ENCODE results near the gene PLCD3.

DNA sequence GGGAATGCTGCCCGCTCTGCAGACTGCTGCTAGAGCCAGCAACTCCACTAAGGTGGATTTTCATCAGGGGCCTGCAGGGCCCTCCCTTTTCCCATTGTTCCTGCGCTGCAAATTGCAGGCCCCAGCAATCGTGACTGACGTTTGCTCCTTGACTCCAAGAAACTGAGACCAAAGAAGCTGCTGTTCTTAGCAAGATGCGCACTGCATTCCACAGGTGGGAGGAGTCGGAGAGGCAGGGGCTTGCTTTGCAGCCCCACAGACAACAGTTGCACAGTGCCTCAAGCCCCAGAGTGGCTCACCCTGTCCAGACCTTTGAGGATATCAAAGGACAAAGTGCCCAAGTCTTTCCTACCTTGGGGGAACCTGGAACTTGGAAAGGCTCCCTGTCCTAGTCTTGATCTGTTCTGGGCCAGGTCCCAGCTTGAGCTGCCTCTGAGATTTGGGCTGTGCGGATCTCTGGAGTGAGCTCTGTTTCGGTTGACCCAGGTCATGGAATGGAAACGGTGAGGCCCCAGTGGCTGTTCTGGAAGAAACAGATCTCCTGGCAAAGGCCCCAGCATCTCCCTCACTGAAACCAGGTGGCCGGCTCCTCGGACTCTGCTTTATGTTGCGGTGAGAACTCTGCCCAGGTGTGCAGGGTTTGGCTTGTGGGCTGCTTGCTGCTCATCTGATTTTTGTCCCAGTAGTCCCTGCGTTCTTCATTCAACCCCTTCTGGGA is 24.9 kb downstream of the PLCD3 start:
- TF ChIP-seq POLR2AphosphoS5 (IDR thresholded peaks at IDR 0.05) (no peak), EP300 (conservative IDR thresholded peaks at IDR 0.05; ENCODE audit: poor library complexity, severe bottlenecking) (no peak), EZH2 (IDR thresholded peaks at IDR 0.05; ENCODE audit: borderline replicate concordance, insufficient read depth, low read length, poor library complexity, severe bottlenecking) (no peak)
- TF ChIP-seq, protein P1, sequence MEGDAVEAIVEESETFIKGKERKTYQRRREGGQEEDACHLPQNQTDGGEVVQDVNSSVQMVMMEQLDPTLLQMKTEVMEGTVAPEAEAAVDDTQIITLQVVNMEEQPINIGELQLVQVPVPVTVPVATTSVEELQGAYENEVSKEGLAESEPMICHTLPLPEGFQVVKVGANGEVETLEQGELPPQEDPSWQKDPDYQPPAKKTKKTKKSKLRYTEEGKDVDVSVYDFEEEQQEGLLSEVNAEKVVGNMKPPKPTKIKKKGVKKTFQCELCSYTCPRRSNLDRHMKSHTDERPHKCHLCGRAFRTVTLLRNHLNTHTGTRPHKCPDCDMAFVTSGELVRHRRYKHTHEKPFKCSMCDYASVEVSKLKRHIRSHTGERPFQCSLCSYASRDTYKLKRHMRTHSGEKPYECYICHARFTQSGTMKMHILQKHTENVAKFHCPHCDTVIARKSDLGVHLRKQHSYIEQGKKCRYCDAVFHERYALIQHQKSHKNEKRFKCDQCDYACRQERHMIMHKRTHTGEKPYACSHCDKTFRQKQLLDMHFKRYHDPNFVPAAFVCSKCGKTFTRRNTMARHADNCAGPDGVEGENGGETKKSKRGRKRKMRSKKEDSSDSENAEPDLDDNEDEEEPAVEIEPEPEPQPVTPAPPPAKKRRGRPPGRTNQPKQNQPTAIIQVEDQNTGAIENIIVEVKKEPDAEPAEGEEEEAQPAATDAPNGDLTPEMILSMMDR (IDR thresholded peaks at IDR 0.05; ENCODE audit: poor library complexity, severe bottlenecking): no peak
